K562 (cell line): ENCODE data around the gene ZSWIM3. TPM values are rescaled to one million over a fixed set of nuclear protein-coding genes. Genes with fewer than 3 reads are reported as not detected.

Experiments used
- BRD4 ChIP-seq: fragments of 200-600 bp; sonication (generic); IDR thresholded peaks from 2 replicates; pipeline ENCODE4 v1.6.1; 2017; ENCODE audit warnings: inconsistent platforms
- CBX8 ChIP-seq: fragments of 200-600 bp; sonication (generic); IDR thresholded peaks from 2 replicates; pipeline ENCODE4 v1.6.1; 2012; ENCODE audit warnings: borderline replicate concordance, mixed run types, low read depth, mild to moderate bottlenecking, moderate library complexity, mixed read lengths, low read length, control low read depth, inconsistent platforms; ENCODE audit not compliant: poor library complexity, severe bottlenecking; ENCODE audit errors: extremely low read depth
- FOXP4 ChIP-seq: sonication (generic); formaldehyde crosslinking; IDR thresholded peaks from 2 replicates; pipeline ENCODE4 v1.8.0; 2022; ENCODE audit warnings: mild to moderate bottlenecking, missing genetic modification reagents, borderline replicate concordance
- HIVEP1 ChIP-seq: fragments of 250-450 bp; sonication (Bioruptor Pico); IDR thresholded peaks from 2 replicates; pipeline ENCODE4 v1.4.0; 2020; ENCODE audit warnings: mild to moderate bottlenecking
- HNRNPH1 ChIP-seq: fragments of 200-400 bp; formaldehyde crosslinking; optimal IDR thresholded peaks from 2 replicates; pipeline ENCODE3; 2017; ENCODE audit warnings: low read depth, mild to moderate bottlenecking, low read length, moderate library complexity
- KLF10 ChIP-seq: fragments of 250-450 bp; sonication (Bioruptor Pico); IDR thresholded peaks from 2 replicates; pipeline ENCODE4 v1.6.1; 2021; ENCODE audit warnings: matching md5 sums
- POLR2AphosphoS2 ChIP-seq: IDR thresholded peaks from 2 replicates; pipeline ENCODE4 v1.6.1; 2012; ENCODE audit warnings: low read length, improper control_type of control experiment
- RFX7 ChIP-seq: fragments of 250-450 bp; sonication (Bioruptor Pico); IDR thresholded peaks from 2 replicates; pipeline ENCODE4 v1.5.1; 2021; ENCODE audit warnings: mild to moderate bottlenecking
- SIX5 ChIP-seq, 2 experiments: IDR thresholded peaks; 2 replicates each; pipeline ENCODE4 v1.6.1; 2011; ENCODE audit warnings: low read length in 2 of 2, borderline replicate concordance in 1 of 2, low read depth in 1 of 2, mild to moderate bottlenecking in 1 of 2, moderate library complexity in 1 of 2; ENCODE audit not compliant: insufficient read depth in 1 of 2
- SMAD2 ChIP-seq: fragments of 150-350 bp; IDR thresholded peaks from 2 replicates; pipeline ENCODE4 v1.6.1; 2014; ENCODE audit warnings: low read depth, mild to moderate bottlenecking, low read length
- TCF15 ChIP-seq: fragments of 250-450 bp; sonication (Bioruptor Pico); IDR thresholded peaks from 2 replicates; pipeline ENCODE4 v1.8.0; 2022; ENCODE audit warnings: moderate library complexity, mild to moderate bottlenecking, inconsistent platforms
- TFAP4 ChIP-seq: sonication (generic); formaldehyde crosslinking; IDR thresholded peaks from 2 replicates; pipeline ENCODE4 v1.8.0; 2022; ENCODE audit warnings: missing genetic modification reagents, mild to moderate bottlenecking, moderate library complexity, borderline replicate concordance
- THAP12 ChIP-seq: fragments of 250-450 bp; sonication (Bioruptor Pico); IDR thresholded peaks from 2 replicates; pipeline ENCODE4 v1.9.0; 2021; ENCODE audit warnings: mild to moderate bottlenecking, inconsistent platforms
- ZBTB11 ChIP-seq, 3 experiments: fragments of 200-800 bp in 1 of 3; fragments of 250-450 bp in 1 of 3; fragments of 450-650 bp in 1 of 3; sonication (Bioruptor Pico) in 1 of 3; sonication (Bioruptor generic) in 1 of 3; formaldehyde crosslinking in 1 of 3; IDR thresholded peaks; 2 replicates each; pipeline versions ENCODE4 v1.6.1 to v1.8.0; 2016 to 2022; ENCODE audit warnings: mild to moderate bottlenecking in 2 of 3, missing genetic modification characterization in 2 of 3, missing compliant biosample characterization in 1 of 3, moderate library complexity in 1 of 3
- ZNF23 ChIP-seq: fragments of 250-450 bp; sonication (Bioruptor Pico); IDR thresholded peaks from 2 replicates; pipeline ENCODE4 v1.4.0; 2020; ENCODE audit warnings: mild to moderate bottlenecking
- ZNF511 ChIP-seq: sonication (generic); formaldehyde crosslinking; IDR thresholded peaks from 2 replicates; pipeline ENCODE4 v1.8.0; 2022; ENCODE audit warnings: mild to moderate bottlenecking, missing genetic modification reagents
- polyA plus RNA-seq, 8 experiments: library from polyadenylated mRNA; depleted of rRNA in 4 of 8; stranded (reverse) in 5 of 8; unstranded in 3 of 8; fragments of >200 nt; fragmentation: Nextera tagmentation in 2 of 8; fragmentation: Illumina TruSeq in 1 of 8; extraction: Ambion mirVana in 2 of 8; extraction: Trizol in 1 of 8; gene quantifications; 2 replicates each; pipeline versions ENCODE4 v1.2.1 to v1.2.3, GENCODE V29; 2011 to 2014; ENCODE audit warnings: inconsistent platforms in 1 of 8, missing spikeins in 1 of 8
- total RNA-seq, 7 experiments: library from RNA; depleted of rRNA in 6 of 7; stranded (reverse); fragments of >200 nt in 6 of 7; fragmentation: Illumina TruSeq in 2 of 7; extraction: Trizol in 2 of 7; gene quantifications; 2 replicates each; pipeline versions ENCODE4 v1.2.1 to v1.2.3, GENCODE V29; 2011 to 2021; ENCODE audit warnings: low replicate concordance in 1 of 7

ZSWIM3 gene
- total and polyA plus RNA-seq, 9 of the 15 experiments (the other 6 are each of a cell fraction or from before 2014, with no cell fraction given), result 1.7 to 4.3 (median 2.9) TPM

GRCh38 chr20:45909817-45910669 lies 52.6 kb downstream of the ZSWIM3 start (continued):
- TF ChIP-seq THAP12 (CRISPR knock-in tag), result no peak
- no peak for TF ChIP-seq KLF10 (CRISPR knock-in tag)
- TF ChIP-seq ZBTB11 (CRISPR knock-in tag; IDR thresholded peaks at IDR 0.05), result no peak
- TF ChIP-seq RFX7 (CRISPR knock-in tag), result no peak
- TF ChIP-seq TFAP4 (CRISPR knock-in tag), result no peak
- TF ChIP-seq SIX5 (IDR thresholded peaks at IDR 0.05; ENCODE audit: borderline replicate concordance in 1 of 2, insufficient read depth in 1 of 2, low read depth in 1 of 2, low read length in 2 of 2), result no peak
- no peak for TF ChIP-seq HIVEP1 (CRISPR knock-in tag)
- no peak for TF ChIP-seq ZNF23 (CRISPR knock-in tag)
- TF ChIP-seq CBX8, result no peak
- no peak for TF ChIP-seq FOXP4 (CRISPR knock-in tag)
- no peak for TF ChIP-seq ZNF511
- TF ChIP-seq BRD4, result no peak
- TF ChIP-seq TCF15 (CRISPR knock-in tag), result no peak
- no peak for TF ChIP-seq HNRNPH1
- TF ChIP-seq SMAD2, result no peak
- no peak for TF ChIP-seq POLR2AphosphoS2
